HepG2 (cell line): ENCODE results near the gene GPS1. TPM values are rescaled to one million over a fixed set of nuclear protein-coding genes. Genes with fewer than 3 reads are reported as not detected.

ENCODE experiments used
- CC2D1A ChIP-seq: sonication (generic); formaldehyde crosslinking; IDR thresholded peaks from 2 replicates; pipeline ENCODE4 v1.8.1; 2023; ENCODE audit warnings: mild to moderate bottlenecking, missing genetic modification reagents
- FIP1L1 ChIP-seq: fragments of 200-400 bp; formaldehyde crosslinking; IDR thresholded peaks from 2 replicates; pipeline ENCODE4 v1.6.1; 2018; ENCODE audit warnings: low read depth, mild to moderate bottlenecking, low read length, moderate library complexity, borderline replicate concordance; ENCODE audit not compliant: insufficient read depth
- FLYWCH1 ChIP-seq: sonication (generic); formaldehyde crosslinking; IDR thresholded peaks from 2 replicates; pipeline ENCODE4 v1.8.1; 2023; ENCODE audit warnings: mild to moderate bottlenecking, missing genetic modification reagents
- FOSL2 ChIP-seq: sonication (generic); formaldehyde crosslinking; IDR thresholded peaks from 2 replicates; pipeline ENCODE4 v1.4.0; 2020; ENCODE audit warnings: missing genetic modification reagents
- HNRNPL ChIP-seq: fragments of 200-400 bp; formaldehyde crosslinking; IDR thresholded peaks from 2 replicates; pipeline ENCODE4 v1.6.1; 2017; ENCODE audit warnings: mild to moderate bottlenecking, low read depth, low read length
- ISL2 ChIP-seq: sonication (generic); formaldehyde crosslinking; IDR thresholded peaks from 2 replicates; pipeline ENCODE4 v1.5.0; 2020; ENCODE audit warnings: missing genetic modification reagents
- PCBP1 ChIP-seq: fragments of 200-400 bp; formaldehyde crosslinking; IDR thresholded peaks from 2 replicates; pipeline ENCODE4 v1.6.1; 2017; ENCODE audit warnings: mild to moderate bottlenecking, low read depth, low read length, borderline replicate concordance
- WIZ ChIP-seq: sonication (generic); formaldehyde crosslinking; IDR thresholded peaks from 2 replicates; pipeline ENCODE4 v1.5.1; 2020; ENCODE audit warnings: mild to moderate bottlenecking, missing genetic modification reagents
- ZC3H13 ChIP-seq: sonication (generic); formaldehyde crosslinking; IDR thresholded peaks from 2 replicates; pipeline ENCODE4 v1.8.1; 2023; ENCODE audit warnings: mild to moderate bottlenecking, missing genetic modification reagents, moderate library complexity
- ZFP82 ChIP-seq: sonication (generic); formaldehyde crosslinking; IDR thresholded peaks from 2 replicates; pipeline ENCODE4 v1.5.1; 2020; ENCODE audit warnings: mild to moderate bottlenecking, missing genetic modification reagents, borderline replicate concordance
- ZFX ChIP-seq: sonication (generic); formaldehyde crosslinking; IDR thresholded peaks from 2 replicates; pipeline ENCODE4 v1.4.0; 2020; ENCODE audit warnings: mild to moderate bottlenecking, low read depth, missing genetic modification reagents, moderate library complexity
- ZNF33B ChIP-seq: sonication (generic); formaldehyde crosslinking; IDR thresholded peaks from 2 replicates; pipeline ENCODE4 v1.5.1; 2020; ENCODE audit warnings: mild to moderate bottlenecking, missing genetic modification reagents
- ZNF547 ChIP-seq: sonication (generic); formaldehyde crosslinking; IDR thresholded peaks from 2 replicates; pipeline ENCODE4 v1.5.1; 2020; ENCODE audit warnings: mild to moderate bottlenecking, missing genetic modification reagents
- ZNF589 ChIP-seq: sonication (generic); formaldehyde crosslinking; conservative IDR thresholded peaks from 2 replicates; pipeline ENCODE4 v1.8.0; 2022; ENCODE audit warnings: mild to moderate bottlenecking, moderate library complexity, missing genetic modification reagents
- polyA plus RNA-seq, 8 experiments: library from polyadenylated mRNA; depleted of rRNA in 3 of 8; stranded (reverse) in 7 of 8; unstranded in 1 of 8; fragments of >200 nt; fragmentation: Illumina TruSeq in 4 of 8; extraction: Trizol in 4 of 8; gene quantifications; 2 replicates each; pipeline versions ENCODE4 v1.2.1 to v1.2.3, GENCODE V29; 2011 to 2016; ENCODE audit warnings: low read depth in 4 of 8, missing spikeins in 1 of 8, mixed read lengths in 1 of 8; ENCODE audit not compliant: insufficient read depth in 1 of 8
- total RNA-seq, 5 experiments: library from RNA; depleted of rRNA; stranded (reverse); fragments of >200 nt; fragmentation: Illumina TruSeq; extraction: Trizol; gene quantifications; 2 replicates each; pipeline ENCODE4 v1.2.3, GENCODE V29; 2016; ENCODE audit warnings: low read depth in 1 of 5
- TF ChIP-seq, protein P1 (sequence below): sonication (generic); formaldehyde crosslinking; IDR thresholded peaks from 2 replicates; pipeline ENCODE4 v1.4.0; 2020; ENCODE audit warnings: missing genetic modification reagents
- TF ChIP-seq, protein P2 (sequence below): sonication (generic); formaldehyde crosslinking; IDR thresholded peaks from 2 replicates; pipeline ENCODE4 v1.9.0; 2021; ENCODE audit warnings: missing genetic modification reagents, mild to moderate bottlenecking, borderline replicate concordance
- TF ChIP-seq, protein P3 (sequence below): sonication (generic); formaldehyde crosslinking; IDR thresholded peaks from 2 replicates; pipeline ENCODE4 v1.8.1; 2023; ENCODE audit warnings: mild to moderate bottlenecking, missing genetic modification reagents

The GPS1 gene
- total and polyA plus RNA-seq, 2 of the 13 experiments (the other 11 are each of a cell fraction or from before 2014, with no cell fraction given): 124 to 128 TPM

DNA sequence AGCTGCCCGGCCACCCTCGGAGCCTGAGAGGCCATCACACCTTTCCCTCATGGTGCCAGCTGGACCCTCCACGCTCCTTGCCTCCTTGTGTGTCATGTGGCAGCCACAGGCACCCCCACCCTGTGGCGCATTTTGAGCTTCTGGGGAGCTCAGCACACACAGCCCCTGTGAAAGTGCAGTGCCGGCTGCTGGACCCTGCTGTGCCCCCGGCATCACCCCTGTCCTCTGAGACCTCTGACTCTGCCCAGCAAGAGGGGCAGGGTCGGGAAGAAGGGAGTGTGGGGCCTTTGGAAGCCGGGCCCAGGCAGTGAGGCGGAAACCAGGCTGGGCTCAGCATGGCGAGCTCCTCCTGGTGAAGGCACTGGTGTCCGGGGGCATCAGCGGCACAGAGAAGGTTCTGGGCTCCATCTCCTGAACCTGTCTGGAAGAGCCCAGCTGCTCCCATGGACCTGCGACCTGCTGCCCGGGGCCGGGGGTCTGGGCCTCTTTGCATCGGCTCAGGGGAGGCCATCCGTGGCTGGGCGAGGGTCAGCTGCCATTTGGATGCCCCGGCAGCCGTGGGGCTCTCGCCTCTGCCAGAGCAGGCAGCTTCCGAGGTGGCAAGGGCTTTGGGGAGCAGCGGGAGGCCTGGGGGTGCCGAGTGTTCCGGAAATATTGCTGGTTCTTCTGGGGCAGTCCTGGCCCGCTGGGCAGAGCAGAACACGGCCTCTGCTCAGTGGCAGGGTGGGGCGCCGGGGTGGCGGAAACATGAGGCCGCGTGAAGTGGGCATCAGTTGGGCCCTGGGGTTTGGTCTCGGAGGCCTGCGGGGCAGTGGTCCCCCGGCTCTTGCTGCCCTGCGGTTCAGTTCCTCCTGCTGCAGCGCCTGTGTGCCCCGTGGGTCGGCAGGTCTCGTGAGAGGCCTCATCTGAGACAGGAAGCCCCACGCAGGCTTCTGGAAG, 46.9 kb upstream of the GPS1 start (continued):
- TF ChIP-seq ZFP82 (CRISPR knock-in tag) (0 out of 2 replicates have a peak, but pooled peaks have one; percentile 49), CC2D1A (CRISPR knock-in tag) (no peak), ZFX (CRISPR knock-in tag) (peak; percentile 5; the same call in 1 of the 2 replicates), PCBP1 (peak; percentile 62; the same call in 1 of the 2 replicates), FOSL2 (CRISPR knock-in tag) (0 out of 2 replicates have a peak, but pooled peaks have one; percentile 2), WIZ (no peak), ZC3H13 (CRISPR knock-in tag) (peak; percentile 19; the same call in 1 of the 2 replicates), FIP1L1 (peak; percentile 23; the same call in 1 of the 2 replicates), HNRNPL (peak; percentile 84; the same call in 1 of the 2 replicates), ZNF589 (CRISPR knock-in tag) (0 out of 2 replicates have a peak, but pooled peaks have one; percentile 1), ISL2 (CRISPR knock-in tag) (peak; percentile 34; the same call in 1 of the 2 replicates), ZNF547 (CRISPR knock-in tag) (0 out of 2 replicates have a peak, but pooled peaks have one; percentile 48), ZNF33B (no peak), FLYWCH1 (CRISPR knock-in tag) (no peak)
- TF ChIP-seq, protein P1, sequence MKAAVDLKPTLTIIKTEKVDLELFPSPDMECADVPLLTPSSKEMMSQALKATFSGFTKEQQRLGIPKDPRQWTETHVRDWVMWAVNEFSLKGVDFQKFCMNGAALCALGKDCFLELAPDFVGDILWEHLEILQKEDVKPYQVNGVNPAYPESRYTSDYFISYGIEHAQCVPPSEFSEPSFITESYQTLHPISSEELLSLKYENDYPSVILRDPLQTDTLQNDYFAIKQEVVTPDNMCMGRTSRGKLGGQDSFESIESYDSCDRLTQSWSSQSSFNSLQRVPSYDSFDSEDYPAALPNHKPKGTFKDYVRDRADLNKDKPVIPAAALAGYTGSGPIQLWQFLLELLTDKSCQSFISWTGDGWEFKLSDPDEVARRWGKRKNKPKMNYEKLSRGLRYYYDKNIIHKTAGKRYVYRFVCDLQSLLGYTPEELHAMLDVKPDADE (CRISPR knock-in tag): no peak
- TF ChIP-seq, protein P2, sequence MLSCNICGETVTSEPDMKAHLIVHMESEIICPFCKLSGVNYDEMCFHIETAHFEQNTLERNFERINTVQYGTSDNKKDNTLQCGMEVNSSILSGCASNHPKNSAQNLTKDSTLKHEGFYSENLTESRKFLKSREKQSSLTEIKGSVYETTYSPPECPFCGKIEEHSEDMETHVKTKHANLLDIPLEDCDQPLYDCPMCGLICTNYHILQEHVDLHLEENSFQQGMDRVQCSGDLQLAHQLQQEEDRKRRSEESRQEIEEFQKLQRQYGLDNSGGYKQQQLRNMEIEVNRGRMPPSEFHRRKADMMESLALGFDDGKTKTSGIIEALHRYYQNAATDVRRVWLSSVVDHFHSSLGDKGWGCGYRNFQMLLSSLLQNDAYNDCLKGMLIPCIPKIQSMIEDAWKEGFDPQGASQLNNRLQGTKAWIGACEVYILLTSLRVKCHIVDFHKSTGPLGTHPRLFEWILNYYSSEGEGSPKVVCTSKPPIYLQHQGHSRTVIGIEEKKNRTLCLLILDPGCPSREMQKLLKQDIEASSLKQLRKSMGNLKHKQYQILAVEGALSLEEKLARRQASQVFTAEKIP (CRISPR knock-in tag): no peak
- TF ChIP-seq, protein P3, sequence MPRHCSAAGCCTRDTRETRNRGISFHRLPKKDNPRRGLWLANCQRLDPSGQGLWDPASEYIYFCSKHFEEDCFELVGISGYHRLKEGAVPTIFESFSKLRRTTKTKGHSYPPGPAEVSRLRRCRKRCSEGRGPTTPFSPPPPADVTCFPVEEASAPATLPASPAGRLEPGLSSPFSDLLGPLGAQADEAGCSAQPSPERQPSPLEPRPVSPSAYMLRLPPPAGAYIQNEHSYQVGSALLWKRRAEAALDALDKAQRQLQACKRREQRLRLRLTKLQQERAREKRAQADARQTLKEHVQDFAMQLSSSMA: 0 out of 2 replicates have a peak, but pooled peaks have one; percentile 36
